Immature natural killer cell (primary cell): ENCODE data around the gene SNPH. TPM values are rescaled to one million over a fixed set of nuclear protein-coding genes. Genes with fewer than 3 reads are reported as not detected.

Source experiments
- DNase-seq, 3 donors: peaks; one replicate each; pipeline ENCODE4 v3.0.0; 2022; ENCODE audit warnings: mixed read lengths in 1 of 3
- H3K27ac Mint-ChIP-seq, 6 donors: one replicate each; pipeline ENCODE4 v1.8.0; 2020; ENCODE audit warnings: mixed read lengths in 6 of 6, mild to moderate bottlenecking in 5 of 6, inconsistent platforms in 4 of 6, moderate library complexity in 3 of 6
- H3K27me3 Mint-ChIP-seq, 3 donors: one replicate each; pipeline ENCODE4 v1.8.0; 2020 to 2021; ENCODE audit warnings: low read depth in 3 of 3, mild to moderate bottlenecking in 3 of 3, mixed read lengths in 3 of 3, moderate library complexity in 3 of 3, inconsistent platforms in 1 of 3
- H3K36me3 Mint-ChIP-seq, 3 donors: one replicate each; pipeline ENCODE4 v1.8.0; 2020; ENCODE audit warnings: mixed read lengths in 3 of 3, inconsistent platforms in 2 of 3, mild to moderate bottlenecking in 2 of 3
- H3K4me1 Mint-ChIP-seq, 2 donors: one replicate each; pipeline ENCODE4 v1.8.0; 2020; ENCODE audit warnings: inconsistent platforms in 2 of 2, mild to moderate bottlenecking in 2 of 2, mixed read lengths in 2 of 2, moderate library complexity in 1 of 2
- H3K4me3 Mint-ChIP-seq, 5 donors: one replicate each; pipeline ENCODE4 v1.8.0; 2020; ENCODE audit warnings: mild to moderate bottlenecking in 5 of 5, mixed read lengths in 5 of 5, inconsistent platforms in 3 of 5, moderate library complexity in 3 of 5
- H3K9me3 Mint-ChIP-seq, 6 donors: one replicate each; pipeline ENCODE4 v1.8.0; 2020; ENCODE audit warnings: mild to moderate bottlenecking in 6 of 6, mixed read lengths in 6 of 6, inconsistent platforms in 4 of 6, moderate library complexity in 3 of 6
- polyA plus RNA-seq, 3 donors: library from polyadenylated mRNA; unstranded; fragments of 300-500 nt; fragmentation: Illumina TruSeq; gene quantifications; one replicate each; pipeline ENCODE4 v1.2.3, GENCODE V29; 2021

SNPH gene
- polyA plus RNA-seq, 3 donors from 2014 or later: 0.59 to 2.8 (median 1.1) TPM

- Mint-ChIP-seq H3K4me1 (peaks cover 14 to 23% of the 10 kb centered on the region in 2 donors), H3K27me3 (no peaks in the 10 kb centered on the region), H3K27ac (no peak overlapping the region), H3K9me3 (peaks cover 0 to 4% (median 0%) of the 10 kb centered on the region in 6 donors), H3K36me3 (peaks cover 0 to 3% (median 0%) of the 10 kb centered on the region in 3 donors), H3K4me3 (no peak overlapping the region)
- no peak for DNase-seq
Measured at GRCh38 chr20:1345030-1345755, 79.1 kb downstream of the SNPH start.

GRCh38 chr20:1345756-1346093 lies 79.6 kb downstream of the SNPH start:
- peaks cover 4 to 8% (median 5%) of the 10 kb centered on the region in 3 donors for H3K36me3 Mint-ChIP-seq
- H3K9me3 Mint-ChIP-seq: peaks cover 0 to 4% (median 0%) of the 10 kb centered on the region in 6 donors
- no peak for DNase-seq
- no peaks in the 10 kb centered on the region for H3K27me3 Mint-ChIP-seq
- H3K4me3 Mint-ChIP-seq: no peak overlapping the region
- no peak overlapping the region for H3K27ac Mint-ChIP-seq
- peaks cover 14 to 23% of the 10 kb centered on the region in 2 donors for H3K4me1 Mint-ChIP-seq

GRCh38 chr20:1346315-1346969 lies 80.3 kb downstream of the SNPH start:
- Mint-ChIP-seq H3K4me1 (peaks cover 14 to 23% of the 10 kb centered on the region in 2 donors), H3K9me3 (peaks cover 0 to 4% (median 0%) of the 10 kb centered on the region in 6 donors)

DNA sequence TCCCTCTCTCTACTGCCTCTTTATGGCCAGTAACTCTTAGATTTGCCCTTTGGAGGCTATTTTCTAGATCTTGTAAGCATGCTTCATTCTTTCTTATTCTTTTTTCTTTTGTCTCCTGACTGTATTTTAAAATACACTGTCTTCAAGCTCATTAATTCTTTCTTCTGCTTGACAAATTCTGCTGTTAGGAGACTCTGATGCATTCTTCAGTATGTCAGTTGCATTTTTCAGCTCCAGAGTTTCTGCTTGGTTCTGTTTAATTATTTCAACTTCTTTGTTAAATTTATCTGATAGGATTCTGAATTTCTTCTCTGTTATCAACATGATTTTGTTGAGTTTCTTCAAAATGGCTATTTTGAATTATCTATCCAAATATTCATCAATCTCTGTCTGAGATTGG lies 87.9 kb downstream of the SNPH start:
- H3K27ac Mint-ChIP-seq: no peak overlapping the region
- peaks cover 0 to 2% (median 0%) of the 10 kb centered on the region in 6 donors for H3K9me3 Mint-ChIP-seq
- H3K36me3 Mint-ChIP-seq: peaks cover 47 to 62% (median 59%) of the 10 kb centered on the region in 3 donors
- H3K4me3 Mint-ChIP-seq: no peak overlapping the region
- peaks cover 0 to 6% of the 10 kb centered on the region in 2 donors for H3K4me1 Mint-ChIP-seq
- peaks cover 0 to 1% (median 0%) of the 10 kb centered on the region in 3 donors for H3K27me3 Mint-ChIP-seq
- DNase-seq: no peak

More at GRCh38 chr20:1346315-1346969, 80.3 kb downstream of the SNPH start:
- DNase-seq: no peak
- Mint-ChIP-seq H3K27ac (peak overlapping the region in 1 of 6 donors; percentile 41), H3K27me3 (no peaks in the 10 kb centered on the region), H3K4me3 (peak overlapping the region in 2 of 5 donors; percentile 2 to 27), H3K36me3 (peaks cover 10 to 15% (median 12%) of the 10 kb centered on the region in 3 donors)

- H3K27me3 Mint-ChIP-seq: peaks cover 0 to 1% (median 0%) of the 10 kb centered on the region in 3 donors
- no peak for DNase-seq
- H3K9me3 Mint-ChIP-seq: peaks cover 0 to 2% (median 0%) of the 10 kb centered on the region in 6 donors
- H3K4me1 Mint-ChIP-seq: peaks cover 5 to 18% of the 10 kb centered on the region in 2 donors
- H3K4me3 Mint-ChIP-seq: peak overlapping the region in 1 of 5 donors; percentile 43
- H3K27ac Mint-ChIP-seq: no peak overlapping the region
- H3K36me3 Mint-ChIP-seq: peaks cover 29 to 48% (median 42%) of the 10 kb centered on the region in 3 donors
Measured at GRCh38 chr20:1357921-1358671, 92.0 kb downstream of the SNPH start.

Other genes starting within 250 kb of the SNPH start
- gene PSMF1, start 147.7 kb upstream of the SNPH start, polyA plus RNA-seq: 100 to 1,000 TPM in 2 of 3 donors, 10 to 100 TPM in 1; 87.6 to 172 (median 140) TPM
- gene TMEM74B, start 81.3 kb upstream of the SNPH start, polyA plus RNA-seq: not detected
- not detected for gene C20orf202, start 62.8 kb upstream of the SNPH start, polyA plus RNA-seq
- not detected for gene RAD21L1, start 40.2 kb upstream of the SNPH start, polyA plus RNA-seq
- gene SDCBP2, start 62.8 kb downstream of the SNPH start, polyA plus RNA-seq: 1 to 10 TPM; 1.3 to 2.0 (median 1.8) TPM
- 10 to 100 TPM; 45.1 to 70.7 (median 47.5) TPM for gene FKBP1A, start 126.8 kb downstream of the SNPH start, polyA plus RNA-seq
- 10 to 100 TPM; 75.1 to 97.5 (median 78.2) TPM for gene NSFL1C, start 200.6 kb downstream of the SNPH start, polyA plus RNA-seq
- under 1 TPM; 0.60 to 0.95 (median 0.63) TPM for gene SIRPB2, start 225.1 kb downstream of the SNPH start, polyA plus RNA-seq